ENCODE data around the gene ROPN1B. TPM values are rescaled to one million over a fixed set of nuclear protein-coding genes. Genes with fewer than 3 reads are reported as not detected.
"Not testable (repeated sequence)": the region's sequence is repeated elsewhere in the genome, so short reads cannot be mapped to it uniquely, and the experiment has no call there.

Gene ROPN1B
- total and polyA plus RNA-seq, 2 of the 8 experiments (the other 6 are each of a cell fraction or from before 2014, with no cell fraction given), result 0.30 TPM; not detected in 1

DNA sequence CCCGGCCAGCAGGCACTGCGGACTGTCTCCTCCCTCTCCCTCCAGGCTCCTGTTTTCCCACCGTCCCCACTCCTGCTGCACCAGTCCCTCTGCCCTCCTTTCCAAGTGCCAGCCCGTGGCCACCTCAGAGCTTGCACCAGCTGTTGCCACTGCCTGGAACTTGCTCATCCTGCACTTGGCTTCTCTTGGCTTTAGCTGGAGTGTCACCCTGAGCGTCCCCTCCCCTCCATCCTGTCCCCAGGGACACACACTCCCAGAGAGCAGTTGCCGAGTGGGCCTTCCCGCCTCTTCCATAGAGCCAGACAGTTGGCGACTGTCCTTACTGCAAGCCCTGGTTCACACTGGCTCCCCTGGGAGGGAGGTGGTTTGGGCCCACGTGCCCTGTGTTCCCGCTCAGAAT, 48.8 kb upstream of the ROPN1B start:
- 88% methylated on average over 7 of the region's 10 CpGs; no CpG with 5 or more reads in 1 of the 2 experiments for WGBS, 2 experiments (ENCODE audit: extremely low coverage in 1 of 2, insufficient coverage in 1 of 2, insufficient read length in 1 of 2, insufficient replicate concordance in 2 of 2, low coverage in 1 of 2, low lambda C conversion rate in 2 of 2, missing lambda C conversion rate in 1 of 2)
- not testable (repeated sequence) for H3K27ac ChIP-seq (ENCODE audit: low read depth, low read length)

DNA sequence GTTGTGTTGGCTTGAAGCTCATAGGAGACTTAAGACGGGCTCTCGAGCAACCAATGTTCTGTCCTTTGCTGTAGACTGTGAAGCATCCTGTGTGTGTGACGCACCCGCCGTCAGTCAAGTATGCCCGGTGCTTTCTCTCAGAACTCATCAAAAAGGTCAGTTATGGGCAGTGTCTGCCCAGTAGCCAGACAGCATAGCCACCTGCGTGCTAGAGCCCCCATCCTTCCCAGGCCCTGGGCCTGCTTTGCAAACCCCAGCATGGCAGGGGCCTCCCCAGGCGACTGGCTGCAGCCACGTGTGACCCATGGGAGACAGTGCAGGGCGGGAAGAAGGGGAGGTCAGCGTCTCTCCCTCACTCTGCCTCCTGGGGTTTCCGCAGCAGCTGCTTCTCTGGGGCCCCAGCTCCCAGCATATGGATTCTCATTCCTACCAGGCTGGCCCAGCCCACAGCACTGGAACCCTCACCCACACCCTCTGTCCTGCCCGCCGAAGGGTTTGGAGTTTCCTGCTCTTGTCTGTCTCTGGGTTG, 48.2 kb upstream of the ROPN1B start:
- H2AFZ ChIP-seq (ENCODE audit: low read length); H3K36me3 ChIP-seq (ENCODE audit: control insufficient read depth in 2 of 4, insufficient read depth in 4 of 4, low read length in 3 of 4); H3K9me3 ChIP-seq (ENCODE audit: insufficient read depth in 2 of 2, low read depth in 1 of 2, low read length in 1 of 2); H2BK12ac ChIP-seq (ENCODE audit: low read depth, low read length); H3K27ac ChIP-seq (ENCODE audit: low read depth, low read length); H4K8ac ChIP-seq (ENCODE audit: extremely low read depth, insufficient read depth, low read length); H2BK15ac ChIP-seq (ENCODE audit: low read length); H3K4me1 ChIP-seq (replicated peaks in 1 of 4; ENCODE audit: control insufficient read depth in 3 of 4, insufficient read depth in 4 of 4, low read length in 3 of 4); H3K9ac ChIP-seq (replicated peaks in 1 of 4; ENCODE audit: extremely low read depth in 1 of 4, low read depth in 3 of 4, low read length in 3 of 4); H3K23ac ChIP-seq (ENCODE audit: insufficient read length); H4K91ac ChIP-seq (replicated peaks; ENCODE audit: insufficient read length, low read length); FAIRE-seq; H3K4me2 ChIP-seq (ENCODE audit: insufficient read depth in 1 of 2, low read depth in 2 of 2, low read length in 2 of 2); H3K56ac ChIP-seq (replicated peaks; ENCODE audit: insufficient read length, low read depth, low read length); H3K14ac ChIP-seq (ENCODE audit: insufficient read length); H4K20me1 ChIP-seq (replicated peaks in 1 of 2; ENCODE audit: control insufficient read depth in 1 of 2, insufficient read depth in 2 of 2, low read length in 2 of 2); DNase-seq (ENCODE audit: low read depth in 1 of 2, low spot score in 2 of 2); H2BK120ac ChIP-seq (replicated peaks; ENCODE audit: low read depth, low read length); H3K18ac ChIP-seq (ENCODE audit: extremely low read depth, low read length); H3K79me2 ChIP-seq (ENCODE audit: control insufficient read depth in 1 of 2, insufficient read depth in 2 of 2, low read length in 2 of 2); H2BK5ac ChIP-seq (ENCODE audit: low read depth, low read length); H3K27me3 ChIP-seq (replicated peaks in 1 of 4; ENCODE audit: control insufficient read depth in 3 of 4, extremely low read depth in 1 of 4, insufficient read depth in 3 of 4, low read length in 3 of 4); H3K4me3 ChIP-seq (ENCODE audit: extremely low read depth in 1 of 4, insufficient read depth in 2 of 4, low read depth in 3 of 4, low read length in 4 of 4); H2BK20ac ChIP-seq (ENCODE audit: low read length); H3K23me2 ChIP-seq (ENCODE audit: low read depth, low read length); H3K79me1 ChIP-seq (ENCODE audit: low read depth, low read length); H3K4ac ChIP-seq (replicated peaks; ENCODE audit: insufficient read length, low read depth, low read length); H2AK5ac ChIP-seq (ENCODE audit: low read depth, low read length); H4K5ac ChIP-seq (ENCODE audit: insufficient read length, low read depth, low read length); POLR2A ChIA-PET (ENCODE audit: partially characterized antibody): not testable (repeated sequence)
- CTCF ChIA-PET (ENCODE audit: partially characterized antibody), result interaction anchor here (0.7 to 1.4 kb wide), 5 partner anchors 9 to 103 kb away, joined by 3 to 4 read pairs (median 3); no protein-coding TSS in a partner anchor
- WGBS, 2 experiments (ENCODE audit: extremely low coverage in 1 of 2, insufficient coverage in 1 of 2, insufficient read length in 1 of 2, insufficient replicate concordance in 2 of 2, low coverage in 1 of 2, low lambda C conversion rate in 2 of 2, missing lambda C conversion rate in 1 of 2), result 93% methylated on average over 14 of the region's 14 CpGs; no CpG with 5 or more reads in 1 of the 2 experiments

More for the DNA sequence above, 48.8 kb upstream of the ROPN1B start:
- H3K18ac ChIP-seq (ENCODE audit: extremely low read depth, low read length); H3K9ac ChIP-seq (replicated peaks in 1 of 4; ENCODE audit: extremely low read depth in 1 of 4, low read depth in 3 of 4, low read length in 3 of 4); H2BK120ac ChIP-seq (replicated peaks; ENCODE audit: low read depth, low read length); H3K9me3 ChIP-seq (ENCODE audit: insufficient read depth in 2 of 2, low read depth in 1 of 2, low read length in 1 of 2); H2AFZ ChIP-seq (ENCODE audit: low read length); H3K4me2 ChIP-seq (ENCODE audit: insufficient read depth in 1 of 2, low read depth in 2 of 2, low read length in 2 of 2); H2BK15ac ChIP-seq (ENCODE audit: low read length); H3K36me3 ChIP-seq (ENCODE audit: control insufficient read depth in 2 of 4, insufficient read depth in 4 of 4, low read length in 3 of 4); H3K79me1 ChIP-seq (ENCODE audit: low read depth, low read length); H3K79me2 ChIP-seq (ENCODE audit: control insufficient read depth in 1 of 2, insufficient read depth in 2 of 2, low read length in 2 of 2); H4K91ac ChIP-seq (replicated peaks; ENCODE audit: insufficient read length, low read length); FAIRE-seq; H3K14ac ChIP-seq (ENCODE audit: insufficient read length); H3K23ac ChIP-seq (ENCODE audit: insufficient read length); H3K56ac ChIP-seq (replicated peaks; ENCODE audit: insufficient read length, low read depth, low read length); POLR2A ChIA-PET (ENCODE audit: partially characterized antibody); H3K23me2 ChIP-seq (ENCODE audit: low read depth, low read length); H4K8ac ChIP-seq (ENCODE audit: extremely low read depth, insufficient read depth, low read length); H3K4me1 ChIP-seq (replicated peaks in 1 of 4; ENCODE audit: control insufficient read depth in 3 of 4, insufficient read depth in 4 of 4, low read length in 3 of 4); DNase-seq (ENCODE audit: low read depth in 1 of 2, low spot score in 2 of 2); H4K20me1 ChIP-seq (replicated peaks in 1 of 2; ENCODE audit: control insufficient read depth in 1 of 2, insufficient read depth in 2 of 2, low read length in 2 of 2); H3K27me3 ChIP-seq (replicated peaks in 1 of 4; ENCODE audit: control insufficient read depth in 3 of 4, extremely low read depth in 1 of 4, insufficient read depth in 3 of 4, low read length in 3 of 4); H4K5ac ChIP-seq (ENCODE audit: insufficient read length, low read depth, low read length); H2BK5ac ChIP-seq (ENCODE audit: low read depth, low read length); H2BK12ac ChIP-seq (ENCODE audit: low read depth, low read length); H2AK5ac ChIP-seq (ENCODE audit: low read depth, low read length); H2BK20ac ChIP-seq (ENCODE audit: low read length); H3K4ac ChIP-seq (replicated peaks; ENCODE audit: insufficient read length, low read depth, low read length); H3K4me3 ChIP-seq (ENCODE audit: extremely low read depth in 1 of 4, insufficient read depth in 2 of 4, low read depth in 3 of 4, low read length in 4 of 4): not testable (repeated sequence)
- CTCF ChIA-PET (ENCODE audit: partially characterized antibody), result interaction anchor here (1.4 kb wide), 1 partner anchor 11 kb away, joined by 4 read pairs; no protein-coding TSS in a partner anchor
